T follicular helper cell (primary cell): ENCODE measurements around the gene HSPB9.
A peak's percentile ranks its signal among the peaks of the same experiment; 100 is the strongest.

Source experiments
- DNase-seq: peaks from one replicate; pipeline ENCODE4 v3.0.0-alpha.2; 2020; ENCODE audit warnings: low read depth
- total RNA-seq, 2 experiments: gene quantifications; one replicate each; lab custom pipeline; 2026; lab: John Stamatoyannopoulos, UW

HSPB9 gene
- 0 reads per million in 2 experiments for total RNA-seq

DNA sequence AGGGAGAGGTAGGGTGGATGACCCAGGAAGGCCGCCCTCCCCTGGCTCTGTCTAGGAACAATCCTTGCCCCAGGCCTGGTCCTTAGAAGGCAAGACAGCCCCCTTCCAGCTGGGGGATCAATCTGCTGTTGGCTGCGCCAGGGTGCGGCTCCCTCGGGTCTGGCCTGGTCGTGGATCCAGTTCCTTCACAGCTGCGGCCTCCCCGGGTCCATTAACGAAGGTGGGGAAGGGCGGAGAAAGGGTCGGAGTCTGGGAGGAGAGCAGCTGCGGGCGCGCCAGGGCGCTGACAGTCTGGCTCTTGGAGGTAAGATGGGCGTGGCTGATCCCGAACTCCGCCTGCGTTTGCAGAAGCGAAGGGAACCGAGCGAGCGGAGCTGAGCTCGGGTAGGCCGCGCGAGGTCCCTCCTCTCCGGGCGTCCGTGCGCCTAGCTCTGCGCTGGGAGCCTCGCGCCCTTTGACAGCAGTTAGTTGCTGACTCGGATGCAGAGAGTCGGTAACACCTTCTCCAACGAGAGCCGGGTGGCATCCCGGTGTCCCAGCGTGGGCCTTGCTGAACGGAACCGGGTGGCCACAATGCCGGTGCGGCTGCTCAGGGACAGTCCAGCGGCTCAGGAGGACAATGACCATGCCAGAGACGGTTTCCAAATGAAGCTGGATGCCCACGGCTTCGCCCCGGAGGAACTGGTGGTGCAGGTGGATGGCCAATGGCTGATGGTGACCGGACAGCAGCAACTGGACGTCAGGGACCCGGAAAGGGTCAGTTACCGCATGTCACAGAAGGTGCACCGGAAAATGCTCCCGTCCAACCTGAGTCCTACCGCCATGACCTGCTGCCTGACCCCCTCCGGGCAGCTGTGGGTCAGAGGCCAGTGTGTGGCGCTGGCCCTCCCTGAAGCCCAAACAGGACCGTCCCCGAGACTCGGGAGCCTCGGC lies at the start of gene HSPB9:
Gene HSPB9 (plus strand): TSS at position 434 of the 933 bp plus-strand sequence. CDS start 47 bp downstream, at position 481.
- DNase-seq: no peak

- DNase-seq: no peak
Measured at GRCh38 chr17:42075789-42076188, 46.8 kb upstream of the HSPB9 start.

GRCh38 chr17:42076797-42077559 lies 45.6 kb upstream of the HSPB9 start:
- DNase-seq: no peak

- no peak for DNase-seq
Measured at GRCh38 chr17:42077755-42078154, 44.8 kb upstream of the HSPB9 start.

DNA sequence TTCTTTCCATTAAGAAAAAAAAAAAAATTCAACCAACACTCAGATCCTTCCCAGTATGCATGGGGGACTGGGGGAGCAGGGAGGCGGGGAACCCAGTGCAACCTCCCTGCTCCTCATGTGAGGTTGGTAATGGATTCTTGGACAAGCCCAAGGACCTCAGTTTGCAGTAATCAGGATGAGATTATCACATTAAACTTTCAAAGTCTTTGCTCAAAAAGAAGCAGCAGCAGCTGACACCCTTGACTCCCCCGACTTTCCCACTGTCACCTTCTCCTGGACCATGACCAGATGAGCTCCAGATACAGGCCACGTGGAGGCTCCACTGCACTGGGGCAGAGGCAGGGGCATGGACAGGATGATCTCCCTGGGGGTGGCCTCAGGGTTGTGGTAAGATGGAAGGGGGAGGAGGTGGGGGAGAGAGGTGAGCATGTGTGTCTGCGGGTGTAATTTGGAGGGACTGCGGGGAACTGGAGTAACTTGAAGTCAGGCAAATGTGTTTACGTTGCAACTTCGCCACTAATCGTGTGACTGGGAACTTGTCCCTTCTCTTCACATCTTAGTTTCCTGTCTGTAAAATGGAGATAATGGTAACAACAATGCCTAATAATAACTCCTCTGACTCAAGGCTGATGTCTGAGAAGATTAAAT lies 44.1 kb upstream of the HSPB9 start:
- no peak for DNase-seq

DNA sequence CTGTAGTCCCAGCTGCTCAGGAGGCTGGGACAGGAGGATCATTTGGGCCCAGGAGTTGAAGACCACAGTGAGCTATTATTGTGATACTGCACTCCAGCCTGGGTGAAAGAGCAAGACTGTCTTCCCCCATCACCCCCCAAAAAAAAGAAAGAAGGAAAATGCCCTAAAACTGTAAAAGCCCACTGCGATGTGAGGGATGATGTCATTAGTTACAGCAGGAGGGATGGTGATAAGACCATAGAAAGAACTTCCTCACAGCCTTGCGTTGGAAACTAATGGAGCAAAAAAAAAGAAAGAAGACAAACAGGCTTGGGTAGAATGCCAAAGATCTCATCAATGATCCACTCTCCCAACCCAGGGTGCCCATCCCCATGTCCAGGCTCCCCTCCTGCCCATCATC lies 43.1 kb upstream of the HSPB9 start:
- DNase-seq: no peak

DNA sequence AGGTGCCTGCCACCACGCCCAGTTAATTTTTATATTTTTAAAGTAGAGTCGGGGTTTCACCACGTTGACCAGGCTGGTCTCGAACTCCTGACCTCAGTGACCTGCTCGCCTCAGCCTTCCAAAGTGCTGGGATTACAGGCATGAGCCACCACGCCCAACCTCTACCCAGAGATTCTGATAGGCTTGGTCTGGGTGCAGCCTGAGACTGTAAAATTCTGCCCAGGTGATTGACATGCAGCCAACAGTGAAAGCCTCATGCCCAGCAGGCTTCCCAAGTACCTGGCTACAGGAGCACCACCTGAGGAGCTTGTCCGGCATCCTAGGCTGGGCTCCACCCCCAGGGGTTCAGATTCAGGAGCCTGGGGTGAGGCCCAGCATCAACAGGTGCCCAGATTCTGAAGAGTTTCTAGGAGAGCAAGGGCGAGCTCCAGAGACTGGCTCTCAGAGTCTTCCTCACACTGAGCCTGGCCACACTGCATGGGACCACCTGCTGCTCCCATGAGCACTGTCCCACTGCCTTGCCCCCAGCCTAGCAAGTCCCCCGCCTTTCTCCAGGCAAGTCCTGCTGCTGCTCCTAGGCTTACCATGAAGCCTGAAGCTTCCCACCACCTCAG lies 41.0 kb upstream of the HSPB9 start:
- DNase-seq: no peak

- DNase-seq: no peak
Measured at GRCh38 chr17:42087042-42087701, 35.4 kb upstream of the HSPB9 start.

GRCh38 chr17:42087736-42088705 lies 34.6 kb upstream of the HSPB9 start:
- DNase-seq: no peak

DNA sequence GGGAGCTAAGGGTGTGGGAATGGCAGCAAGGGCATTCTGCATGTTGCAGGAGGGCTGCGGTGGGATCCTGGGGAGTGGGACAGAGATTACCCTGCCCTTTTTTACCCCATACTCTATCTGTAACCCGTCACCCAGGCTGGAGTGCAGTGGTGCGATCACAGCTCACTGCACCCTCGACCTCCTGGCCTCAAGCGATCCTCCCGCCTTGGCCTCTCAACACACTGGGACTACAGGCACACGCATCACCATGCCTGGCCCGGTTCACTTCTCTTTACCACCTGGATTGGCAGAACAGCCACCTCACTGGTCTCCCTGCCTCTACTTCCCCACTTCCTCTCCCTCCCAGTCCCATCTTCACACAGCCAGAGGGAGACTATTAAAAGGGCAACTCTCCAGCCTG lies 33.9 kb upstream of the HSPB9 start:
- no peak for DNase-seq

GRCh38 chr17:42090964-42091790 lies 31.4 kb upstream of the HSPB9 start:
- DNase-seq: no peak

DNA sequence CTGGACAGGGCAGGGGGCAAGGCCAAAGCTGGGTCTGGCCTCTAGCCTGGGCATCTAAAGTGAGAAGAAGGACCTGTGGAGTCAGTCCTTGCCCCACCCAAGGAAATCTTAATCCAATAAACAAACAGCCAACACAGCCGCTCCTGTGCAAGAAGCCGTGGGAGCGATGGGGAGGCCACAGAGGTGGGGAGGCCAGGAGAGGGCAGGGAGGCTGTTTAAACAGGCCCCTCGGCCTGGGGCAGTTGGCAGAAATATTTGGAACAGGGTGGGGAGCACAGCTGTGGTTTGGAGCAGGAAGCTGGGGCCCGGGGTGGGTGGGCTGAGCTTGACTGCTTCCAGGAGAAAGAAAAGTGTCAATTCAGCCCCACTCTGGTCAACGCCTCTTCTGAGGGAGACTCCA lies 29.7 kb upstream of the HSPB9 start:
- no peak for DNase-seq

DNA sequence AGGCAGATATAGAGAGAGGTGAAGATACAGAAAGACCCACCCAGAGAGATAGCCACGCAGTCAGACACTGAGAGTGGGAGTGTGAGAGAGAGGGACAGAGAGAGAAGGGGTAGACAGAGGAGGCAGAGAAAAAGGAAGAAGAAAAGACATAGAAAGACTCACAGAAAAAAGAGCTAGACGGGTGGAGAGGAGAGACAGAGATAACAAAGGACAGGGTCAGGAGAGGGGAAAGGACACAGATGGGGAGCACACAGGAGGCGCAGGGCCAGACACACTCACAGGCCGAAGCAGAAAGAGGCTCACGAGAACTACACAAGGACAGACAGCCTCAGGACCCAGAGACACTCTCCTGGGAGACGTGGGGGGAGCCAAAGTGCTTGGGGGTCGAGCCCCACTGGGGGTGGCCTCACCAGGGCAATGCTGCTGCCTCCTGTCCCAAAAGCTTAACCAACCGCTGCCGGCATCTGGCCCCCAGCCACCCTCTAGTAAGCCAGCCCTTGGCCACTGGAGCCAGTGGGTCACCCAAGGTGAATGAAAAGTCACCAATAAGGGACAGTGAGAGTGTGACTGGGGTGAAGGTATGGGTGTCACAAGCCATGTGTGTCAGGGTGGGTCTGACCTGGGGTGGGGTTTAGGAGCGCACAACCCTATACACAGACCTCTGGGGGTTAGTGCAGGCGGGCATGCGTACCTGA lies 28.1 kb upstream of the HSPB9 start:
- no peak for DNase-seq

GRCh38 chr17:42096360-42097111 lies 26.1 kb upstream of the HSPB9 start:
- no peak for DNase-seq

DNA sequence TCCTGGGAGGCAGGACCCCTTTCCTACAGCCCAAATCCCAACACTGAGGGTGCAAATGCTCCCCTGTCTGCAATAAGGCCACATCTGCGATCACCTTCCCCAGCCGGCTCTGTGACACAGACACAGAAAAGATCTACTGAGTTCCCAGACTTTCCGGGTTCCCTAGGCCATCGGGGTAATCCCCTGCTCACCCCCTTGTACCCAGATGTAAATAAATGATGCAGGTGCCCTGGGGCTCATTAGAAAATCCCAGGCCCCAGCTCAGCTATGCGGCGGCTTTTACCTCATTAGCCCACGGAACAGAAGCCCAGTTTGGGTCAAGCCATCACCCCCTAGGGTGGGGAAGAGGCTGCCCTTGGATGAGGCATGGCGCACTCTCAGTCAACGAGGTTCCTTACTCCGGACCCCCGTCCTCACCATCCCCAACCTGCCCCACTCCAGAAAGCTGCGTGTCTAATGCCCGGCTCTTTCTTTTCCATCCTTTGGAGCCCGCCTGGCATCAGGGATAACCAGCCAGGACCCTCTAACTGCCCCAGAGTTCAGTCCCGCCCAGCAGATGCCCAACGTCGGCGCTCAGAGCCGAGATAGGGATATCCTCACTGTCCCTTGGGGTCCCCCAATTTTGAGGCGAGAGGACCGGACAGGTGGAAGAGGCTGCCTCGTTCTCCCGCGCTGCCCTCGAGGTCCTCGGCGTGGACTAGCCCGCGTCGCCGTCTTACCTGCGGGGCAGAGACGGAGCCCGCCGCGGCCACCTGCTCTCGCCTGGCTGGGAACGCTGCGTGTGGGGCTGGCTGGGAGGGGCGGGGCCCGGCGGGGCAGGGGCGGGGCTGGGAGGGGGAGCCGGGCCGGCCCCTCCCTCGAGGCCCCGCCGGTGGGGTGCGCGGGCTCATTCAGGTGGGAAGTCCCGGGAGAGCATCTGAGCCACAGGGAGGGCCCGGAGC lies 24.6 kb upstream of the HSPB9 start, which contains the start of gene ZNF385C:
Gene ZNF385C (minus strand): TSS at position 783 of the 941 bp plus-strand sequence. CDS start 35,417 bp downstream, outside the sequence.
- peak; percentile 43 for DNase-seq

DNA sequence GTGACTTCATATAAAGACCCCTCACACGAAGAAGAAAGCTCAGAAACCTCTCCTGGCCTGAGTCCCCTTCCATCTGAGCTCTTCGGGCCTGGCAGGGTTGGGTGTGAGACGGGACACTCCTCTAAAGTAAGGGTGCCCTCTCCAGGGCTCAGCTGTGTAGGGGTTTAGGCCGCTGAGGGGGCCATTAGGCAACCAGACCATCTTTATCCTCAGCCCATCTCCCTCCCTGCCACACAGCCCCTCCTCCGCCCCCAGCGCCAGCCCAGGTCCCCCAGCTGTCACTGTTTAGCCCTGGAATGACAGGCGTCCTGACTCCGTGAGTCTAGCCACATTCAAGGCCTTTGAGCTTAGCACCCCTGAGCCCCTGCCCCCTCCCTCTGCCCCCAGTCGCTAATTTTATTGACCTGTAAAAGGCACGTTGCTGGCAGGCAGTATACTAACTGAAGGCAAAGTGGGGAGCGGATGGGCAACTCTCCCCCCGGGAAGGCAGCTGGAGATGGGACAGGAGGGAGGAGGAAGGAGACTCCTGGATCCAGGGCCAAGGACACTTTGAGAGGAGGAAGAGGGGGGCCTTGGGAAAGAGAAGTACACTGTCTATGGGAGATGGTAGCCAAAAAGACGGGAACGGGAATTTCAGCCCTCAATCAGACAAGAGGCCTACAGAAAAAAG lies 23.7 kb upstream of the HSPB9 start:
- no peak for DNase-seq
